Mesothelial cell of epicardium (in vitro differentiated cells): ENCODE measurements around the gene DENND1C. TPM values are rescaled to one million over a fixed set of nuclear protein-coding genes. Genes with fewer than 3 reads are reported as not detected.

Experiments
- DNase-seq, 2 experiments: peaks; one replicate each; pipeline ENCODE4 v3.0.0; 2021; ENCODE audit warnings: low spot score in 2 of 2; ENCODE audit not compliant: unreplicated experiment in 2 of 2
- H3K27ac Mint-ChIP-seq: 2 replicates; pipeline ENCODE4 v1.8.0; 2021; ENCODE audit warnings: mixed read lengths
- H3K27me3 Mint-ChIP-seq: 2 replicates; pipeline ENCODE4 v1.8.0; 2021; ENCODE audit warnings: low read depth, mixed read lengths
- H3K36me3 Mint-ChIP-seq: 2 replicates; pipeline ENCODE4 v1.8.0; 2021; ENCODE audit warnings: mixed read lengths
- H3K4me1 Mint-ChIP-seq: 2 replicates; pipeline ENCODE4 v1.8.0; 2021; ENCODE audit warnings: mixed read lengths
- H3K4me3 Mint-ChIP-seq: 2 replicates; pipeline ENCODE4 v1.8.0; 2021; ENCODE audit warnings: mild to moderate bottlenecking, moderate library complexity, mixed read lengths
- H3K9me3 Mint-ChIP-seq: 2 replicates; pipeline ENCODE4 v1.8.0; 2021; ENCODE audit warnings: mixed read lengths
- CTCF ChIP-seq: fragments of 200-600 bp; sonication (generic); IDR thresholded peaks from one replicate; pipeline ENCODE4 v1.5.0; 2021; ENCODE audit warnings: antibody characterized with exemption; ENCODE audit not compliant: unreplicated experiment
- total RNA-seq: library from RNA; stranded (reverse); gene quantifications from 3 replicates; pipeline ENCODE4 v1.2.1, GENCODE V29; 2021

DENND1C gene
- total RNA-seq, 1 donor from 2014 or later = 0.63 TPM

DNA sequence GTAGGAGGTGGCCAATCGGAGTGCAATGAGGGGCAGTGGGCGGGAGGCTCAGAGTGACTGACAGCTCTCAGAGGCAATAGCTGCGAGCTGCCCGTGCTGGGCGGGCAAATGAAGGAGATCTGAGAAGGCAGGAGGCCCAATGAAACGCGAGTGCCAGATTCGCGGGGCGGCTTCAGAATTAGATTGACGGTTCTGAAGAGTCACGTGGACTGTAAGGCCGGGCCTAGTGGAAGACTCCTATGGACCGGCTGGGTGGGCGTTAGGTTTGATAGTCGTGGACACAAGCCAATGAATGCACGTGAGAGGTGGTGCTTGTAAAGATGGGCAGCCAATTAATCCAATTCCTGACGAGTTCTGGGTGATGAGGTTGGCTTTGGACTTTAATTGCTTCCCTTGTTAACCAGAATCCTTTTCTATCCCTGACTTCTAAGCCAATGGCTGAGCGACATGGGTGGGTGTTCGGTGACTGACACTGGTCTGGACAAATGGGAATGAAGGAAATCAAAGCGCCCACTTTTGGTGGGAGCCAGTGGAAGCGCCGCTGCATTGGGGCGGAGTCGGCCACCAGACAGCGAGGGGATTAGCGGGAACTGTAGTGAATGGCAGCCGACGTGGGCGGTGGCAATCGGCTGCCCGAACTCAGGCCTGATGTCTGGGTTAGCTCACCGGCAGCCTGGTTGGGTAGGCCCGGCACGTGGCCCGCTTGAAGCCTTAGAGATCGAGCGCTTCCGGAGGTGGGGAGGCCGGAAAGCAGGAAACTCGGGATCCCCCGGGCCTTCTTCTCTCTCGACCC, 56.5 kb downstream of the DENND1C start:
- Mint-ChIP-seq H3K4me1 (peaks cover 19% of the 10 kb centered on the region), H3K27me3 (peaks cover 8% of the 10 kb centered on the region), H3K9me3 (no peaks in the 10 kb centered on the region), H3K4me3 (peak overlapping the region; percentile 71), H3K27ac (peak overlapping the region; percentile 83), H3K36me3 (peaks cover 5% of the 10 kb centered on the region)
- DNase-seq = peak; percentile 97 to 98
- TF ChIP-seq CTCF = no peak

- H3K9me3 Mint-ChIP-seq = no peaks in the 10 kb centered on the region
- peaks cover under 1% of the 10 kb centered on the region for H3K27me3 Mint-ChIP-seq
- DNase-seq = no peak
- H3K4me3 Mint-ChIP-seq = peak within 1 kb of the TSS; percentile 84
- peaks cover 8% of the 10 kb centered on the region for H3K36me3 Mint-ChIP-seq
- peak within 1 kb of the TSS; percentile 83 for H3K27ac Mint-ChIP-seq
- no peak for TF ChIP-seq CTCF
- H3K4me1 Mint-ChIP-seq = peaks cover 19% of the 10 kb centered on the region
These were observed 57.2 kb downstream of the DENND1C start, which contains the start of gene KHSRP for GRCh38 chr19:6424195-6424938. Gene KHSRP (minus strand): TSS chr19:6424811. CDS start chr19:6424701, 110 bp downstream.

- H3K9me3 Mint-ChIP-seq = no peaks in the 10 kb centered on the region
- peaks cover 19% of the 10 kb centered on the region for H3K4me1 Mint-ChIP-seq
- peak overlapping the region; percentile 83 for H3K27ac Mint-ChIP-seq
- no peak for TF ChIP-seq CTCF
- peak overlapping the region; percentile 84 for H3K4me3 Mint-ChIP-seq
- peaks cover 9% of the 10 kb centered on the region for H3K36me3 Mint-ChIP-seq
- no peaks in the 10 kb centered on the region for H3K27me3 Mint-ChIP-seq
- no peak for DNase-seq
These were observed 57.9 kb downstream of the DENND1C start for GRCh38 chr19:6423499-6424194.

- H3K4me1 Mint-ChIP-seq = peaks cover 19% of the 10 kb centered on the region
- H3K27me3 Mint-ChIP-seq = no peaks in the 10 kb centered on the region
- H3K4me3 Mint-ChIP-seq = no peak overlapping the region
- no peaks in the 10 kb centered on the region for H3K9me3 Mint-ChIP-seq
- DNase-seq = no peak
- no peak for TF ChIP-seq CTCF
- H3K27ac Mint-ChIP-seq = peak overlapping the region; percentile 47
- H3K36me3 Mint-ChIP-seq = peaks cover 15% of the 10 kb centered on the region
These were observed 60.2 kb downstream of the DENND1C start for GRCh38 chr19:6421075-6422014.

DNA sequence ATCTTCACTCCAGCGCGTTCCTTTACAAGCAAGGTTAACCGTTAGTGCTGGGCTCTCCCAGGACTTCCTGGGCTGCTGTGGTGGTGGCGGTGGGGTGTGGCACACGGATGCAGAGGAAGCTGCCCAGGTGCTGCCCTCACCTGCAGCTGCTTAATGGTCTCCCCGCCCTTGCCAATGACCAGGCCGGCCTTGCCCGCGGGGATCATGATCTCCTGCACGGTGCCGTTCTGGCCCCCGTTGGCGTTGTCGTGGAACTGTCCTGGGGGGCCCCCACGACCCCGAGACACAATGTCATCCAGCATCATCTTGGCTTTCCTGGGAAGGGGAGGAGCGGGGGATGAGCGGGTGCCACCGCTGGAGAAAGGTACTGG, 63.0 kb downstream of the DENND1C start:
- no peak for DNase-seq
- H3K27ac Mint-ChIP-seq = no peak overlapping the region
- no peaks in the 10 kb centered on the region for H3K9me3 Mint-ChIP-seq
- H3K36me3 Mint-ChIP-seq = peaks cover 22% of the 10 kb centered on the region
- H3K27me3 Mint-ChIP-seq = no peaks in the 10 kb centered on the region
- H3K4me3 Mint-ChIP-seq = no peak overlapping the region
- TF ChIP-seq CTCF = no peak
- H3K4me1 Mint-ChIP-seq = peaks cover 23% of the 10 kb centered on the region
